Measurements from ENCODE around the gene CYP4B1.

CYP4B1 gene

DNA sequence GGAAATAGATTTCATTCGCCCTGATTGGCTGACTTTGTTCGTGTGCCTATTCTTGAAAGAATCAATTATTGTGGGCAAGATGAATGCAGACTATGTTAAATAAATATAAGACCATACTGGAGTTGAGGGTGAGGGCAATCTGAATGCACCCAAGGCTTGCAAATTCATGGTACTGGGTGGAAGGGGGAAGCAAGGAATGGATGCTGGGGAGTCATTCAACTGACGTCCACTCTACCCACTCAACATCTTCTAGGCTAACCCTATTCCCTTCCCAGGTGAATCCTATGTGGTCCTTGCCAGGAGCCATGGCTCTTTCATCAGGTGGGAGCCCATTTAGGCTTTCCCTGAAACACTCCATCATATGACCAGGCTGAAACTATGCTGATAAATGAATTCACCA lies 5.7 kb upstream of the CYP4B1 start:
- DNase-seq (ENCODE audit: low read depth, low spot score): no peak

DNA sequence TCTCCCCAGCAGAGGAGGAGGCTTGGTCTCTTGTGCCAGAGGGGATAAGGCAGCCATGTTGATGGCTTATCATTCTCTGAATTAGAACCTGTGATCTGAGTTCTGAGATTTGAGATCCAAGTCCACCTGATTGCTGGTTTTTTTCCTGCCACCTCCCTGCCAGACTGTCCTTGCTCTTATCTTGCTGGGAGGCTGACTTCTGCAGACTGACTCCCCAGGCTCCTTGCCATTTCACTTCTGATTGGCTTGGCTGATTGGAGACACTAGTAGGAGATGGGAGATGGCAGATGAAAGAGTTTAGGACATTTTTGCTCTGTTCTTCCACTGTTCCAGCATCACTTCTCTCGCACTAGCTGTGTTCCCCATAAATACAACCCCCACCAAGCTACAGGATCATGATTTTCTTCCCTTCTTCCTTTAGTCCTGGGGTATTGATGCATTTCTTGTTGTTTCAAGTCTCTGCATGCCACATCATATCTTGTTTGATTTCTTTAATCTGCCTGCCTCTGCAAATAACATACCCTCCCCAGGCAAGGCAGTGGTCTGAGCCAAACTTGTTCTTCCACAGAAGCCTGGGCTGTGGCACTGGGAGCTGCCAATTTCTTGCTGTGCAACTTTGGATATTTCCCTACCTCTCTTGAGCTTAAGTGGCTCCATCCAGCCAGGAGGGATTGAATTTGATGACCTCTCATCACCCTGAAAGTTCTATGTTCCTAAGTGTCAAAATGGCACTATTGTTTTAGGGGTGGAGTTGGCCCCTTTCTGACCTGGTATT lies 963 bp upstream of the CYP4B1 start:
- no peak for DNase-seq (ENCODE audit: low read depth, low spot score)

DNA sequence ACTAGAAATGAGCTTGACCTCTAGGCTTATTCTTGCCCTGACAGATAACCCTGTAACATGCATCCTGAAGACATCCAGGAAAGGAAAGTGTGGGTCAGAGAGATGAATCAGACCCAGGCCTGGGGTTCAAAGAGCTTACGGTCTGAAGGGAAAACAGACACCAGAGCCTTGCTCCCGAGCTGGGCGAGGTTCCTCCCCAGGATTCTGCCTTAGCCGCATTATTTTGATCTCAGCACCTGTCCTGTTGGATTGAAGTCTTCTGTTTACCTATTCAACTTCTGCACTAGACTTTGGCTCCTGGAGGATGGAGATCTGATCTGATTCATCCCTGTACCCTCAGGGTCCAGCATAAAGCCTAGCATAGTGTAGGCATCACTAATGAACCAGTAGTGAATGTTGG lies 1.9 kb downstream of the CYP4B1 start:
- DNase-seq (ENCODE audit: low read depth, low spot score): no peak

DNA sequence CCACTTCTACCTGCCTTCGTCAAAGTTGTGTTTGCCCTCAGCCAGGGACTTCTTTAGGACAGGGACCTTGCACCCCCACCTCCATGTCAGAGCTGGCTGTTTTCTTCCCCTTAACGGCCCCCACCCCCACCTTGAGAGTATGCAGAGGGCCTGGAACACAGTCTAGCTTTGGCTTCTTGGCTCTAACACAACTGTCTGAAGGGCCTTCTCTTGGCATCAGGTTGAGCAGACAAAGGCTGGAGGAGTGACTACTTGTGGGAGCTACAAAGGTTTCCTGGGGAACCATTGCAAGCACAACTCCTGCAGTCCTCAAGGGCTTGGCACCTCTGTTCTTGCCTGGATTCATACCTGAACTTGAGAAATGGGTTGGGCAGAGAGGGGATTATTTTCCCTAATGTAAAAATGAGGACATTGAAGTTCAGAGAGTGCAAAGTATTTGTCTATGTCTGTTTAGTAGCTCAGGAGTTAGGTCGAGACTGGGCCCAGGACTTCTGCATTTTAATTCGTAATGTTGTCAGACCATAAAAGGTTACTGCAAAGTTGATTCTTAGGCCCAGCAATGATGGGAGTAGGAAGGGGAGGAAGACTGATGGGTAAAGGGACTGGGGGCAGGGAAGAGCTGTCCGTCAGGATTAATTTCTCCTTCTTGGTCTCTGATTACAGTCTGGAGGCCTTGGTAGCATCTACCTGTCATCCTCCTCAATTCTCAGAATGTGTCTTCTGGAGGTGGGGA lies 2.6 kb downstream of the CYP4B1 start:
- DNase-seq (ENCODE audit: low read depth, low spot score): no peak

DNA sequence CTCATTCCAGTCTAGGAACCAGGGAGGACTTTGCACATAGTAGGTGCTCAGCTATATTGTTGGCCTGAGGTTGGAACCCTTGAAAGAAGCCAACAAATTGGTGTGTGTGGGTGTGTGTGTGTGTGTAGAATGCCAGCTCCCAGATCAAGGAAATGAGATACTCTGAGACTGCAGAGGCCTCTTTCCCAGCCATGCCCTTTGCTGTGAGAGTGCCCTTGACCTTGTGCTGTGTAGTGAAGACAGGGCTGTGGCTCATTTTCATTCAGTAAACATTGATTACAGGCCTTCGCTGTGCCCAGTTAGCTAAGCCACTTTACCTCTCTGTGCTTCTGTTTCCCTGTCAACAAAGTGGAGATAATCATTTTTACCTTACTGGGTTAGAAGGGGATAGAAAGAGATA lies 3.2 kb downstream of the CYP4B1 start:
- DNase-seq (ENCODE audit: low read depth, low spot score): no peak

DNA sequence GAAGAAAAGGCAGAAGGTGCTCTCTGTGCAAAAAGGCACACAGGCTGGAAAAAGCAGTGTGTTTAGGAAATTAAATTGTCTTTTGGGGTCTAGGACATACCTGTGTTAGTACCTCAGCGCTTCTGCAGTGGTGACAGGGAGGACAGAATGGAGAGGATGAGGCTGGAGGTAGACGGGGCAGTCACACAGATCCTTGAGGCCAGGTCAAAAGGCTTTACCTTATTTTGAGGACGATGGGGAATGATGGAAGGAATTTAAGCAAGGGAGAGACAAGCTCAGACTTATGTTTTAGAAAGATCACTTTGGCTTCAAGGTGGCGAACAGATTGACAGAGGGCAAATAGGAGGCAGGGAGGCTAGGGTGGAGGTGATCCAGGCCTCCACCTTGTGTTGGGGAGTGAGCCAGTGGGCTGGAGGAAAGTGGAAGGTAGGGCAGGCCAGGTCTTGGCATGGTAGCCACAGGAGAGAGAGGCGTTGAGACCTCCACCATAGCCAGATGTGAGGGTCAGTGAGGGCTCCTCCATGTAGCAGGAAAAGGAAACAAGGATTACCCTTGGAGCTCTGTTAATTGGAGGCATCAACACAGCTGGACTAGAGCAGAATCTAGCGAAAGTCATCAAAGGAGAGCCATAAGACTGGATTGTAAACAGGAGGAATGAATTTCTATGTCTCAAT lies 4.2 kb downstream of the CYP4B1 start:
- no peak for DNase-seq (ENCODE audit: low read depth, low spot score)

DNA sequence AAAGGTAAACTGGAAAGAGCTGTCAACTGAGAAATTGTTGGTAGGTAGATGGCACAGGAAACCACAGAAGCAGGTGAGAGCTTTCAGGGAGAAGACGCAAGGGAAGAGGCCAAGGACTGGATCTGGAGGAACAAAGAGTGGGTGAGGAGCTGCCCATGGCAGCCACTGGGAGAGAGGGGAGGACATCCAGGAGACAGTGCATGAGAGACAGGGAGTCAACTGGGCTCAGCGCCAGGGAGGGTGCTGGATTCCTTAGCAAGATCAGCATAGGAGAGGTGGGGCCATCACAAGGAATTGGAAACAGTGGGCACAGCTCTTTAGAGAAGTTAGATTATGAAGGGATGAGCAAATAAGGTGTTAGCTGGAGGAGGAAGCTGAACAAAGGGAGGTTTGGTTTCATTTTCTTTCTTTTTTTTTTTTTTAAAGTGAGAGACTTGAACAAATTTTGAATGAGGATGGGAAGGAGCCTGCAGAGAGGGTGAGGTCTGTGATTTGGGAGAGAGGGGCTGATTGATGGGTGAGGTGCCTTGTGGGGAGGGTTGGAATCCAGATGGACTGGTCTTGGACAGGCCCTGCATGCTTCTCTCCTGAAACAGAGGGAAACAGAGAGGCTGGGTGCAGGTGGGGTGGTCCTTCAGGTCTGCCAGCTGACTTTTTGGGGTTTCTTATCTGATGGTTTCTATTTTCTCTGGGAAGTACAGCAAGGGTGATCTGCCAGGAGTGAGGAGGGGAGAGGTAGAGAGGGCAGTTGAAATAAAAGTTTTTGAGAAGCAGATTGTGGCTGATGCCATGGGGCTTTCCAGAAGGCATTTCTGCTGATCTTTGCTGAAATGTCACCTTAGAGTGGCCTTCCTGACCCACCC lies 5.4 kb downstream of the CYP4B1 start:
- DNase-seq (ENCODE audit: low read depth, low spot score): no peak

DNA sequence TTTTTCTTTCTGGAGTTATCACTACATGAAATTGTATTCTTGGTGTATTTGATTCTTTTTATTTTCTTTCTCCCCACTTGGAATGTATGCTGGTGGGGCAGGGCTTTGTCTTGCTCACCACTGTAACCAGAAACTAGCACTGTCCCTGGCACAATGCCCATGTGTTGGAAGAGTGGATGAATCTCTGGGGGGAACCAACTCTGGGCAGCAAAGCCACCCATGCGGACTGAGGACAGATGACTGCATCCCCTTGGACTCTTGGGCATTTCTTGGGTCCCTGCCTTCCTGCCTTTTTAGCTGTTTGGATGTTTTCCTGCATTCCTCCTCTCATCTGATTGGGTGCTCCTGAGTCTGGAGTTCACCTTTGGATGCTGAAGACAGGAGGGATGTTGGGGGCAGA lies 6.1 kb downstream of the CYP4B1 start:
- no peak for DNase-seq (ENCODE audit: low read depth, low spot score)

DNA sequence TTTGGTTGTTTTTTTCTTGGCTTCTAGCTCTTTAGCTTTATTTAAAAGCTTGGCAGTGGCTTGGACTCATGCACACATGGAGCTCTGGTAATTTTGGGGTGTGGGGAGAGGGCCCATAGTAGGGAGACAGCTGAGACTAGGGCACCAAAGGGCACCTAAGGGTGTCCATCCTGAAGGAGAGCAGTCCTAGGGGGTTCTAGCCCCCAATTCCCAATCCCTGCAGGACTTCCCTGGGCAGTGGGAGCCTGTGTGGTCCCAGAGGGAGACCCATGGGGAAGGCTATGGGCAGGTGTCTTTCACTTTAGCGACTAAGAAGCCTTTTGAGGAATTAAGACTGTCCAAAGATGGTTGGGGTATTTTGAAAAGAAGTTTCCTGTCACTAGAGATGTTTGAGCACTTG lies 6.9 kb downstream of the CYP4B1 start:
- DNase-seq (ENCODE audit: low read depth, low spot score): no peak

DNA sequence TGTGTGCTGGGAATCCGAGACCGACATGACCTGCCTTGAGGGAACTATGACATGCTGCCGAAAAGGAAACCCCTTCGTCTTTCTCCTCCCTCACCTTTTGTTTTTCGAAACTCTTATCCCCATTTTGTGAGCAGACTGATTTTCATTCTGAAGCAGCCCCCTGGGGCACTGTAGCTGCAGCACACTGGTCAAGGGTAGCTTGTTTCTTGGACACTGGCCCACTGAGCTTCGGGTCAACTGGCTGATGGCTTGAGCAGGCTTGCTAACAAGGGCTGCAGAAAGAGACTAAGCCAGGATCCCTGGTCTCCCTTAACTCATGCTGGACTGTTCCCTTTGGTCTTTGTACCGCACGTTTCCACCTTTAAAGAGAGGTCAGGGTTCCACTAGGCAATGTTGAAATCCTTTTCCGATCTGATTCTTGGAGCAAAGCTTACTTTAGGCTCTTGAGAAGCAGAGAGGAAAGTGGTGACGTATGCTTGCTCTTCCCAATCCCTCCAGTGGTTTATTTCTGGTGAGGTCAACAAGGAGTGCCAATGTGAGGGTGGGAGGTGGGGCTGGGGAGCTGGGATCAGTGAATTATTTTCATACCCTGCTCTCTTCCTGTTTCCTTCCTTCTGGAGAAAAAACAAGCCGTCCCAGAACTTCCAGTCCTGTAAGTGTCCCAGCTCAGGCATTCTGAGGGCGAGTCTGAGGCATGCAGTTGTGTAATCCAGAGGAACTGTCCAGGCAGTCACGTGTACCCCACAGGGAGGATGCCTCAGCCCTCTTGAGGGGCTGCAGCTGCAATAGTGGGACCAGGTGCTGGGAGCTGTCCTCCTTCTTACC lies 7.6 kb downstream of the CYP4B1 start:
- DNase-seq (ENCODE audit: low read depth, low spot score): no peak

DNA sequence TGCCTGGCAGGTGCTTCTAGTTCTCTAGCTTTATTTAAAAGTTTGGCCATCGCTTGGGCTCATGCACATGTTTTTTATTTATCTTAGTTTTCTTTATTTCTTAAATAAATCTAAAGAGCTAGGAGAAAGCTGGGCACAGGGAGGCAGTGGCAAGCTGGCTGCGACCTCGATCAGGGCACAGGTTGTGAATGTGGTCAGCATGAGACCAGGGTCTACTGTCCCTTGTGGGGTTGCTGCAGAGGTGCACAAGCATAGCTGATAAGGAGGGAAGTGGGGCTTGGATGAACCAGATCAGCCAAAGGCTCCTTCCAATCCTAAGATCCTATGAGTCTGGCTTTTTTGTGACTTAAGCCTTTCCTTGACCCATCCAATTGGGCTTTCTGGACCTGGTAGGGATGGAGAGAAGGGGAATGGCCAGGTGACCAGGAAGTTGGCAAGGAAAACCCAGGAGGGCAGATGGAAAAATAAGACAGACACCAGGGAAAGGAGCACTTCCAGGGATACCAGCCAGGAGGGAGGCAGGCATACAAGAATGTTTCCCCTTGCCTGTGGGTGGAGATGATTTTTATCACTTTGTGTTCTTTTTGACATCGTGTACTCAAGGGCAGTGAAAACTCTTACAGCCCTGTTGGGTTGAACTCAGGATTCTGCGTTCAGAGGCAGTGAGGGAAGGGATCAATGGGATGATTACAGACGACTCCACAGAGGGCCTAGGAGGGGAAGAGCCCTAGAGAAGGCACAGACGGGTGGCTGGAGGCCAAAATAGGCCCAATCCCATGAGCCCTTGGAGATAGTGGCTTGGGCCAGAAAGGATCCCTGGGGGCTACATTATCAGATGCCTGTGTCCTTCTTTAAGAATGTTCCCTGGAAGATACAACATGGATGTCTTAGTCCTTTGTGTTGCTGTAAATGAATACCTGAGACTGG lies 8.5 kb downstream of the CYP4B1 start:
- DNase-seq (ENCODE audit: low read depth, low spot score): no peak

DNA sequence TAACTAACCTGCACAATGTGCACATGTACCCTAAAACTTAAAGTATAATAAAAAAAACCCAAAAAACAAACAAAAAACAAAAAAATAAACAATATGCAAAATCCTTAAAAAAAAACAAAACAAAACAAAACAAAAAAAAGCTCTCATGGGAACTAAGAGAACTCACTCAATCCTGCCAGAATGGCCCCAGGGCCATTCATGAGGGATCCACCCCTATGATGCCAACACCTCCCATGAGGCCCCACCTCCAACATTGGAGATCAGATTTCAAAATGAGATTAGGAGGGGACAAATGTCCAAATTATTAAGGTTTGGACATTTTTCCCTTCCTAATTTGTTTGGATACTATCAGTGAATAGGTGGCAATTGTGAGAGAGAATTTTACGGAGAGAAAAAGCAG lies 10.2 kb downstream of the CYP4B1 start:
- DNase-seq (ENCODE audit: low read depth, low spot score): no peak

DNA sequence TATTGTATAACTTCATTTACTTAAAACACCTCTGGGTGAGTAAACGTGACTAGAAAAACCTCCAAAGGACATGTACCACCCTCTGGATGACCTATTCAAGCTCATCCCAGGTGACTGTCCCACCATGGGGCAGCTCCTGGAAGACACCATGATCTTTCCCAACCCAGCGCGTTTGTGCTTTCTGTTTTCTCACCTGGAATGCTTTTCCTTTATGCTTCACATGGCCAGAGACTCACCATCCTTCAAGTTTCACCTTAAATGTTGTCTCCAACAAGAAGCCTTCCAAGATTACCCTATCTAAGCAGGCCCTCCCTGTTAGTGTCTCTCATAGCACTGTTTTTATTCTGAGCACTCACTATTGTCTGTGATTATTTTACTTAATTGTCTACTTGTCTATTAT lies 11.1 kb downstream of the CYP4B1 start:
- no peak for DNase-seq (ENCODE audit: low read depth, low spot score)

DNA sequence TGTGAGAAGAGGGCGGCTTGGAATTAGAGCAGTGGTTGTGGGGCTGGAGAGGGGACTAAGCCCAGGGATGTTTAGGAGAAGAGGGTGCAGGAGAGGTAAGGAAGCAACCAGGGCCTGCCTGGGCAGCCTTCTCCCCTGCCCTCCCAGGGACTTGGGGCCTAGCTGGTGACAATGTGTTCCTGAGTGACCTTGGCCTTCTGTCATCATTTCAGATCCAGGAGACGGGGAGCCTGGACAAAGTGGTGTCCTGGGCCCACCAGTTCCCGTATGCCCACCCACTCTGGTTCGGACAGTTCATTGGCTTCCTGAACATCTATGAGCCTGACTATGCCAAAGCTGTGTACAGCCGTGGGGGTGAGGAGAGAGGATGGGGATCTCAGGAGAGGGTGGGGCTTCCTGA lies 11.8 kb downstream of the CYP4B1 start:
- DNase-seq (ENCODE audit: low read depth, low spot score): no peak

DNA sequence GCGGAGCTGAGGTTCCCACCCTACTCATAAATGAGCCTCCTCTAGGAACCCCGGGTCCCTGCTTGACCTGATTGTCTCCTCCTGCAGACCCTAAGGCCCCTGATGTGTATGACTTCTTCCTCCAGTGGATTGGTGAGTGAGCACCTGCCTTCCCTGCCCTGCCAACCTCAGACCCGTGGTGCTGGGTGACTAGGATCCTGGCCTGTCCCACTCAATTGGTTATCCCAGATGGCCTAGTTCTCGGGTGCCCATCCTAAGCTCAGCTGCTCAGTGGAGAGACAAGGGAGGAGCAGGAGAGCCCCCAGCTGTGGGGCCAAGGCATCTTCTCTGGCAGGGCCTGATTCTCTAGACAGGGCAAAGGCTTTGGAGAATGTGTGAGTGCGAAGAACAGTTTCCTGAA lies 12.2 kb downstream of the CYP4B1 start:
- DNase-seq (ENCODE audit: low read depth, low spot score): no peak

DNA sequence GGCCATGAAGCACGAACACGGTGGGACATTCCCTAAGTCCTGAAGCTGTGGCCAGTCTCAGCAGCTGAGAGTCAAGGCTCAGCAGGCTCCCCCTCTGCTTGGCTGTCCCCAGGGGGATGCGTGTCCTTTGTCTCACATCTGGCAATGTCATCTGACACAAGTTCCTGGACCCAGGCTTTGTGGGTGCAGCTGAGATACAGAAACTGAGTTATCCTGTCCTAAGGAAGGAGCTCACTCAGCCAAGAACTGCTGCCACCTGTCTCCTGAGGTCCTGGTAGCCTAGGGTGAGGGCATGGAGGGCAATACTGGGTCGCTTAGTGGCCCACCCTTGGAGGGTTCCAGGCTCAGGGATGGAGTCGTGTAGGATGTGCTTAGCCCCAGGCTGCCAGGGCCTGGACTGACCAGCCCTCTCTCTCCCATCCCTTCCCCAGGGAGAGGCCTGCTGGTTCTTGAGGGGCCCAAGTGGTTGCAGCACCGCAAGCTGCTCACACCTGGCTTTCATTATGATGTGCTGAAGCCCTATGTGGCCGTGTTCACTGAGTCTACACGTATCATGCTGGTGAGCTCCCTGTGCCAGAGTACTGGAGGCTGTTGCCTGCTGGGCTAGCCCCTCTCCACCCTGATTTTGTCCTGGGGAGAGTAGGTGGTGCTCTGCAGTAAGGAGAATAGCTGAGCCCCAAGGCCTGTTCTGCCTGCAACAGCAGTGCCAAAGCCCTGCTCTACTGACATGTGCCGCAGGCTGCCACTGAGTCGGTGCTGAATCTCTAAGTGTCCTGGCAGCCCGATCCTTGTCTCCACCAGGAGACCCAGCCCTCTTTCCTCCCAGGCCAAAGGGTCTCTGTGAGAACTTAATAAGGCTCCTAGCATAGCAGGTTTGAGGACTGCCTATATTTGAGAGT lies 13.5 kb downstream of the CYP4B1 start:
- DNase-seq (ENCODE audit: low read depth, low spot score): no peak

DNA sequence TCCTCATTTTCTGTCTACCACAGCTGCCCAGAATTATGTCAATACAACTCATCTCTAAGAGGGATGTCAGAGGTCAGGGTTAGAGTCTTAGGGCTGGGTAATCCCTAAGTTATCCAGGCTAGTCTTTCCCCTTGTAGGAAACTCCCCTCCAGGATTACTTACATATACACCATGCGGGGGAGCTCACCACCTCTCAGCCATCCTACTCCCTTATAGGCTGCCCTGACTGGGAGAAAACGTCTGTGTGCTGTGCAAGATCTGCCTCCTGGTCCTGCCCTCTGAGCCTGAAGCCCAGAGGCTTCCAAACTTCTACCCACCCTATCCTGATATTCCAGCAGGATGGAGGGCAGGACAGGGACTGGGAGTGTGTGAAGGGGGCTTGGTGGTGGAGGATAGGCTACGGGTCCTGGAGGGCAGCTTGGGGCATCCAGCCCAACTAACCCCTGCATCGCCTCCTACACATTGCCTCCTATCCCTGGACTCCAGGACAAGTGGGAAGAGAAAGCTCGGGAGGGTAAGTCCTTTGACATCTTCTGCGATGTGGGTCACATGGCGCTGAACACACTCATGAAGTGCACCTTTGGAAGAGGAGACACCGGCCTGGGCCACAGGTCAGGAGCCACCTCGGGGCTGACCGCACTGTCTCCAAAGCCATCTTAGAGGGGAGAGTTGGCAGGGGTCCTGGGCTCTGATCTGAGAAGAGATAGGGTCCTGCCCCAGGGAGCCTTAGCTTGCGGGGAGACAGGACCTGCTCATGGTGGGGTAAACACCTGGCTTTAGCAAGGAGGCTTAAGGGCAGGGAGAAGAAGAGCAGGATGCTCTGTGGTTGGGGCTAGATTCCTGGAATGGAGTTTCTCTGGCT lies 14.4 kb downstream of the CYP4B1 start:
- DNase-seq (ENCODE audit: low read depth, low spot score): no peak

DNA sequence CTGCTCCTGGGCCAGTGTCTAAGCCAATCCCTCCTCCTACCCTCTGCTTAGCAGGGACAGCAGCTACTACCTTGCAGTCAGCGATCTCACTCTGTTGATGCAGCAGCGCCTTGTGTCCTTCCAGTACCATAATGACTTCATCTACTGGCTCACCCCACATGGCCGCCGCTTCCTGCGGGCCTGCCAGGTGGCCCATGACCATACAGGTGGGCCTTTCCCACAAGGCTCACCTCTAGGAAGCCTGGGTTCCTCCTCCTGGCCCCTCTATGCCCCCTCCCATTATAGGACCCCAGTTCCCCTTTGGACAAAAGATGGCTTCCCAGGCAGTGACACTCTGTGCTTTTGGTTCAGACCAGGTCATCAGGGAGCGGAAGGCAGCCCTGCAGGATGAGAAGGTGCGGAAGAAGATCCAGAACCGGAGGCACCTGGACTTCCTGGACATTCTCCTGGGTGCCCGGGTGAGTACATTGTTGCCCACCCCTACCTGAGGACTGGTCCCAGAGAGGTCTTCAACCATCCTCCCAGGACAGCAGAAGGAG lies 15.1 kb downstream of the CYP4B1 start:
- no peak for DNase-seq (ENCODE audit: low read depth, low spot score)

All from brain pericyte (primary cell).